ENCODE measurements around the gene CRISPLD2. TPM values are rescaled to one million over a fixed set of nuclear protein-coding genes. Genes with fewer than 3 reads are reported as not detected.

CRISPLD2 gene
- total and polyA plus RNA-seq, 9 of the 15 experiments (the other 6 are each of a cell fraction or from before 2014, with no cell fraction given): 0.03 to 0.24 (median 0.04) TPM; not detected in 4

GRCh38 chr16:84806256-84806889 is 13.4 kb upstream of the CRISPLD2 start (continued):
- TF ChIP-seq ARID3A (IDR thresholded peaks at IDR 0.05; ENCODE audit: borderline replicate concordance, low read depth, low read length) (no peak), ZNF395 (CRISPR knock-in tag; IDR thresholded peaks at IDR 0.05) (no peak), CBX1 (IDR thresholded peaks at IDR 0.05; ENCODE audit: low read depth) (0 out of 2 replicates have a peak, but pooled peaks have one; percentile 43), HBP1 (CRISPR knock-in tag; IDR thresholded peaks at IDR 0.05) (no peak), PCBP1 (IDR thresholded peaks at IDR 0.05; ENCODE audit: low read depth, low read length, poor library complexity, severe bottlenecking) (no peak), NCOR1 (IDR thresholded peaks at IDR 0.05) (no peak), RBM39 (optimal IDR thresholded peaks at IDR 0.05; ENCODE audit: low read depth, low read length) (no peak), U2AF1 (optimal IDR thresholded peaks at IDR 0.05; ENCODE audit: low read depth, low read length) (no peak), ETV6 (IDR thresholded peaks at IDR 0.05; ENCODE audit: borderline replicate concordance in 1 of 2, low read depth in 2 of 2, low read length in 1 of 2) (peak; percentile 50 to 66; a peak in 1 of 4 replicates), ETV6 (CRISPR knock-in tag; IDR thresholded peaks at IDR 0.05; ENCODE audit: borderline replicate concordance) (no peak), RREB1 (CRISPR knock-in tag; IDR thresholded peaks at IDR 0.05) (no peak), TBP (optimal IDR thresholded peaks at IDR 0.05; ENCODE audit: low read depth, low read length) (no peak), HNRNPLL (IDR thresholded peaks at IDR 0.05; ENCODE audit: low read depth, low read length, poor library complexity, severe bottlenecking) (no peak), PTRF (tag; IDR thresholded peaks at IDR 0.05) (no peak), KLF10 (CRISPR knock-in tag; IDR thresholded peaks at IDR 0.05) (no peak), SMARCC2 (IDR thresholded peaks at IDR 0.05; ENCODE audit: low read depth) (0 out of 2 replicates have a peak, but pooled peaks have one; percentile 67), SMAD2 (IDR thresholded peaks at IDR 0.05; ENCODE audit: low read depth, low read length) (no peak), SOX6 (IDR thresholded peaks at IDR 0.05) (no peak)
